ACHN (cell line): ENCODE measurements around the gene DNAJA4.
"Not testable (repeated sequence)": the region's sequence is repeated elsewhere in the genome, so short reads cannot be mapped to it uniquely, and the experiment has no call there.

Source experiments
- DNase-seq: peaks from one replicate; pipeline ENCODE4 v3.0.0-alpha.2; 2015
- in situ Hi-C: cut with HindIII; loops from 2 replicates; pipeline ENCODE4 v1.10.0; 2017; ENCODE audit warnings: low sequenced_read_pairs, low pct_ligation_motif_present, low pct_unique_long_range_greater_than_20kb

Gene DNAJA4

GRCh38 chr15:78242128-78242527, 22.2 kb upstream of the DNAJA4 start:
- in situ Hi-C loops = no loop called here
- DNase-seq = peak; percentile 36

GRCh38 chr15:78243058-78243457, 21.3 kb upstream of the DNAJA4 start:
- DNase-seq = no peak
- in situ Hi-C loops = no loop called here

GRCh38 chr15:78243491-78243941, 20.8 kb upstream of the DNAJA4 start:
- peak; percentile 61 for DNase-seq
- in situ Hi-C loops = no loop called here

GRCh38 chr15:78244101-78244500, 20.3 kb upstream of the DNAJA4 start:
- in situ Hi-C loops = no loop called here
- no peak for DNase-seq

GRCh38 chr15:78244893-78245292, 19.5 kb upstream of the DNAJA4 start:
- in situ Hi-C loops = no loop called here
- no peak for DNase-seq

- DNase-seq, in situ Hi-C loops: not testable (repeated sequence)
These were observed 19.0 kb upstream of the DNAJA4 start for GRCh38 chr15:78245392-78245791.

GRCh38 chr15:78245976-78246620, 18.3 kb upstream of the DNAJA4 start:
- DNase-seq, in situ Hi-C loops: not testable (repeated sequence)

- in situ Hi-C loops = no loop called here
- DNase-seq = no peak
These were observed 16.5 kb upstream of the DNAJA4 start for GRCh38 chr15:78247911-78248310.

GRCh38 chr15:78249131-78249530, 15.2 kb upstream of the DNAJA4 start:
- in situ Hi-C loops = no loop called here
- no peak for DNase-seq

- DNase-seq = no peak
- in situ Hi-C loops = loop anchor here (25.0 kb wide), 1 partner anchor 114 kb away; the partner anchor contains the start of genes CIB2 and IDH3A
These were observed 13.2 kb upstream of the DNAJA4 start for GRCh38 chr15:78251136-78251535.

- in situ Hi-C loops = loop anchor here (25.0 kb wide), 1 partner anchor 118 kb away; the partner anchor contains the start of genes CIB2 and IDH3A
- DNase-seq = no peak
These were observed 8.8 kb upstream of the DNAJA4 start for GRCh38 chr15:78255421-78256043.

GRCh38 chr15:78256044-78256437, 8.3 kb upstream of the DNAJA4 start:
- no peak for DNase-seq
- in situ Hi-C loops = loop anchor here (25.0 kb wide), 1 partner anchor 119 kb away; the partner anchor contains the start of genes CIB2 and IDH3A

GRCh38 chr15:78257681-78258080, 6.7 kb upstream of the DNAJA4 start:
- in situ Hi-C loops = loop anchor here (25.0 kb wide), 1 partner anchor 120 kb away; the partner anchor contains the start of genes CIB2 and IDH3A
- DNase-seq = no peak

GRCh38 chr15:78259232-78259631, 5.1 kb upstream of the DNAJA4 start:
- DNase-seq = no peak
- in situ Hi-C loops = loop anchor here (25.0 kb wide), 1 partner anchor 122 kb away; the partner anchor contains the start of genes CIB2 and IDH3A

GRCh38 chr15:78260489-78260888, 3.9 kb upstream of the DNAJA4 start:
- in situ Hi-C loops = loop anchor here (25.0 kb wide), 1 partner anchor 123 kb away; the partner anchor contains the start of genes CIB2 and IDH3A
- DNase-seq = no peak

GRCh38 chr15:78261062-78261461, 3.3 kb upstream of the DNAJA4 start:
- in situ Hi-C loops = loop anchor here (25.0 kb wide), 1 partner anchor 124 kb away; the partner anchor contains the start of genes CIB2 and IDH3A
- DNase-seq = no peak

- in situ Hi-C loops = loop anchor here (25.0 kb wide), 1 partner anchor 126 kb away; the partner anchor contains the start of genes CIB2 and IDH3A
These were observed 996 bp upstream of the DNAJA4 start for GRCh38 chr15:78263351-78263781.

GRCh38 chr15:78263907-78264303, 457 bp upstream of the DNAJA4 start:
- no peak for DNase-seq
- in situ Hi-C loops = loop anchor here (25.0 kb wide), 1 partner anchor 127 kb away; the partner anchor contains the start of genes CIB2 and IDH3A

More at GRCh38 chr15:78263351-78263781, 996 bp upstream of the DNAJA4 start:
- DNase-seq = no peak

- DNase-seq = no peak
- in situ Hi-C loops = loop anchor here (25.0 kb wide), 1 partner anchor 128 kb away; the partner anchor contains the start of genes CIB2 and IDH3A
These were observed 737 bp downstream of the DNAJA4 start for GRCh38 chr15:78265137-78265460.
